ENCODE measurements around the gene PLEKHA4.

DNA sequence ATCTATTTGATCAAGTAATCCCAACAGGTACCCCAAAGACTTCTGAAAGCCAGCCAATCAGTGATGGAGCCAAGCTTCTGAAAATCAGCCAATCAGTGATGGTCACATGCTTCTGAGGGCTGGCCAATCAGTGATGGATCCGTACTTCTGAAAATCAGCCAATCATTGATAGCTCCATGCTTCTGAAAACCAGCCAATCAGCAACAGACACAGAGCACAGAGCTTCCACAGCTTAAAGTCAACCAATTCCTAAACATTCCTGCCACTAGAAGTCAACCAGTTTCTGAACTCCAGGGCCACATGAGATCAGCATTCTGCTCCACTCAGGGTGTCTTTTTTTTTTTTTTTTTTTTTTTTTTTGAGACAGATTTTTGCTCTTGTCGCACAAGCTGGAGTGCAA lies 23.9 kb downstream of the PLEKHA4 start:
- TF ChIP-seq POLR2AphosphoS2 (IDR thresholded peaks at IDR 0.05; ENCODE audit: low read depth, low read length) = no peak
- no peak for TF ChIP-seq SIN3A (IDR thresholded peaks at IDR 0.05; ENCODE audit: borderline replicate concordance, low read depth, low read length)
- no peak for TF ChIP-seq YY1 (IDR thresholded peaks at IDR 0.05; ENCODE audit: insufficient read depth, insufficient replicate concordance, low read depth, low read length)
- TF ChIP-seq SRSF9 (IDR thresholded peaks at IDR 0.05; ENCODE audit: borderline replicate concordance, insufficient read depth, low read depth, low read length, poor library complexity, severe bottlenecking) = no peak
- TF ChIP-seq AKNA (CRISPR knock-in tag; IDR thresholded peaks at IDR 0.05; ENCODE audit: borderline replicate concordance) = no peak
- TF ChIP-seq CTCF (CRISPR knock-in tag; IDR thresholded peaks at IDR 0.05) = peak; percentile 41
